GM21367 (cell line): ENCODE data around the gene ZBTB34.
A peak's percentile ranks its signal among the peaks of the same experiment; 100 is the strongest.

Source experiments
- ATAC-seq: cut with Tn5 transposase; IDR thresholded peaks from one replicate; pipeline ENCODE4 v1.9.1; 2021; ENCODE audit not compliant: unreplicated experiment

The ZBTB34 gene

GRCh38 chr9:126875756-126876510 lies 15.5 kb downstream of the ZBTB34 start:
- no peak for ATAC-seq

- ATAC-seq = no peak
These were observed 16.1 kb downstream of the ZBTB34 start for GRCh38 chr9:126876531-126876930.

- no peak for ATAC-seq
These were observed 17.0 kb downstream of the ZBTB34 start for GRCh38 chr9:126877418-126877817.

- no peak for ATAC-seq
These were observed 18.8 kb downstream of the ZBTB34 start for GRCh38 chr9:126879288-126879687.

GRCh38 chr9:126880226-126880946 lies 19.9 kb downstream of the ZBTB34 start:
- ATAC-seq = no peak

- no peak for ATAC-seq
These were observed 20.5 kb downstream of the ZBTB34 start for GRCh38 chr9:126880947-126881332.

- ATAC-seq = no peak
These were observed 22.3 kb downstream of the ZBTB34 start for GRCh38 chr9:126882746-126883145.

- ATAC-seq = no peak
These were observed 23.2 kb downstream of the ZBTB34 start for GRCh38 chr9:126883636-126884035.

- no peak for ATAC-seq
These were observed 24.7 kb downstream of the ZBTB34 start for GRCh38 chr9:126885131-126885641.

GRCh38 chr9:126886034-126886822 lies 25.8 kb downstream of the ZBTB34 start:
- ATAC-seq = no peak

GRCh38 chr9:126886897-126887296 lies 26.5 kb downstream of the ZBTB34 start:
- ATAC-seq = no peak

GRCh38 chr9:126891676-126892075 lies 31.2 kb downstream of the ZBTB34 start:
- ATAC-seq = no peak

- no peak for ATAC-seq
These were observed 32.6 kb downstream of the ZBTB34 start for GRCh38 chr9:126893079-126893478.

GRCh38 chr9:126894052-126894603 lies 33.7 kb downstream of the ZBTB34 start:
- no peak for ATAC-seq

GRCh38 chr9:126902210-126902609 lies 41.8 kb downstream of the ZBTB34 start:
- no peak for ATAC-seq

- no peak for ATAC-seq
These were observed 44.1 kb downstream of the ZBTB34 start for GRCh38 chr9:126904586-126904985.

- ATAC-seq = no peak
These were observed 45.7 kb downstream of the ZBTB34 start for GRCh38 chr9:126906091-126906490.

GRCh38 chr9:126907058-126907457 lies 46.6 kb downstream of the ZBTB34 start:
- no peak for ATAC-seq

- peak; percentile 93 for ATAC-seq
These were observed 54.2 kb downstream of the ZBTB34 start, which contains the start of gene RALGPS1 for GRCh38 chr9:126914458-126915280. RALGPS1 (plus strand) TSS chr9:126914782; CDS start chr9:126962290, 47,508 bp downstream.

GRCh38 chr9:126915281-126915816 lies 54.9 kb downstream of the ZBTB34 start:
- no peak for ATAC-seq
